Kidney epithelial cell (primary cell): Measurements from ENCODE around the gene GPR35. TPM values are rescaled to one million over a fixed set of nuclear protein-coding genes. Genes with fewer than 3 reads are reported as not detected.

Experiments used
- DNase-seq: peaks from one replicate; pipeline ENCODE4 v3.0.0-alpha.2; 2010; ENCODE audit warnings: low read depth
- H3K27me3 ChIP-seq: 2 replicates; pipeline ENCODE4 v1.6.0; 2011; ENCODE audit warnings: low read length; ENCODE audit not compliant: control insufficient read depth, insufficient read depth
- H3K36me3 ChIP-seq: 2 replicates; pipeline ENCODE4 v1.5.1; 2011; ENCODE audit warnings: low read length; ENCODE audit not compliant: control insufficient read depth, insufficient read depth
- H3K4me3 ChIP-seq: 2 replicates; pipeline ENCODE4 v1.5.1; 2011; ENCODE audit warnings: low read depth, mild to moderate bottlenecking, control low read depth, low read length
- total RNA-seq: library from RNA; depleted of rRNA; stranded (reverse); fragments of >200 nt; gene quantifications from 2 replicates; pipeline ENCODE4 v1.2.3, GENCODE V29; 2015
- TF ChIP-seq, protein P1 (sequence below): IDR thresholded peaks from 2 replicates; pipeline ENCODE4 v1.5.1; 2011; ENCODE audit warnings: mild to moderate bottlenecking, moderate library complexity, low read length, control low read depth, inconsistent platforms; ENCODE audit not compliant: insufficient read depth, poor library complexity, severe bottlenecking

Gene GPR35
- total RNA-seq, 1 donor from 2014 or later = 1.3 TPM

DNA sequence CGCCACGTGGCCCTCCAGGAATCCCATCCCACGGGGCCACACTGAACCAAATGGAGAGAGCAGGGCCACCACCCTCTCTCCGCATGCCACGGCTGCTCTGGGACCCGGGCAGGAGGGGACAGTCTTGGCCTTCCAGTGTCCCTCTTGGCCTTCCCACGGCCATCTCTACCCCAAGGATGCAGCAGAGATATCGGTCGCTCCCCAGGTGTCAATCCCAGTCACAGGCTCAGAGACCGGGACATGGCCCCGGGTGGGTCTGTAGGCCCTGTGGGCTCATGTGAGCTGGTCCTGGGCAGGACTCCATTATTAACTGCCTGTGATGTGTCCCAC, 23.5 kb upstream of the GPR35 start:
- TF ChIP-seq, protein P1, sequence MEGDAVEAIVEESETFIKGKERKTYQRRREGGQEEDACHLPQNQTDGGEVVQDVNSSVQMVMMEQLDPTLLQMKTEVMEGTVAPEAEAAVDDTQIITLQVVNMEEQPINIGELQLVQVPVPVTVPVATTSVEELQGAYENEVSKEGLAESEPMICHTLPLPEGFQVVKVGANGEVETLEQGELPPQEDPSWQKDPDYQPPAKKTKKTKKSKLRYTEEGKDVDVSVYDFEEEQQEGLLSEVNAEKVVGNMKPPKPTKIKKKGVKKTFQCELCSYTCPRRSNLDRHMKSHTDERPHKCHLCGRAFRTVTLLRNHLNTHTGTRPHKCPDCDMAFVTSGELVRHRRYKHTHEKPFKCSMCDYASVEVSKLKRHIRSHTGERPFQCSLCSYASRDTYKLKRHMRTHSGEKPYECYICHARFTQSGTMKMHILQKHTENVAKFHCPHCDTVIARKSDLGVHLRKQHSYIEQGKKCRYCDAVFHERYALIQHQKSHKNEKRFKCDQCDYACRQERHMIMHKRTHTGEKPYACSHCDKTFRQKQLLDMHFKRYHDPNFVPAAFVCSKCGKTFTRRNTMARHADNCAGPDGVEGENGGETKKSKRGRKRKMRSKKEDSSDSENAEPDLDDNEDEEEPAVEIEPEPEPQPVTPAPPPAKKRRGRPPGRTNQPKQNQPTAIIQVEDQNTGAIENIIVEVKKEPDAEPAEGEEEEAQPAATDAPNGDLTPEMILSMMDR = no peak
- DNase-seq = no peak
- Histone ChIP-seq H3K4me3 (no peak overlapping the region), H3K36me3 (no peaks in the 10 kb centered on the region), H3K27me3 (no peaks in the 10 kb centered on the region)

DNA sequence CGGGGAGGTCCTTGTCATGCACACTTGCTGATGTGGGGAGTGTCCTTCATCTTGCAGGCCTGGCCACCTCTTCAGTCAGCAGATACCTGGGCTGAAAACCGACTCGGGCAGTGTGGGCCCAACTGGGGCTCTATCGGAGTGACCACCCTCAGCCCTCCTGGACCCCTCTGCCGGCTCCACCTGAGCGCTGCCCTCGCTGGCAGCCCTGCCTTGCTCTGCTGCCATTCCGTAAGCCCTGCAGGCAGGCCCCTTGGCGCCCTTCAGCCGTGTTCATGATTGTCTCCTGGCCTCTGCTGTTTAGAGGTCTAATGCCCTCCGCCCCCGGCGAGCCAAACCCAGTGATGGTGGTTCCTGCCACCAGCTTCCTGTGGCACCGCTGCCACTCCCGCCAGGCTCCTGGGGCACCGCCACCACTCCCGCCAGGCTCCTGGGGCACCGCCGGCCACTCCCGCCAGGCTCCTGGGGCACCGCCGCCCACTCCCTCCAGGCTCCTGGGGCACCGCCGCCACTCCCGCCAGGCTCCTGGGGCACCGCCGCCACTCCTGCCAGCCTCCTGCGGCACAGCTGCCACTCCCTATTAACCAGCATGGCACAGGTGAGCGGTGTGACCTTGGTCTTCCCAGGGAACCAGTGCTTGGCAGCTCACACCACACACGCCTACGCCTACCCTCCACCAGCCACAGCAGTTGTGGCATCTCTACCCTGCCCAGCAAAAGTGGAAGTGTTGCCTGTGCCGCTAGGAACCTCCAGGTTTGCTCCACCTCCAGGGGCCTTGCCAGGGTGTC, 22.8 kb upstream of the GPR35 start:
- TF ChIP-seq, protein P1 = no peak
- H3K4me3 ChIP-seq = no peak overlapping the region
- DNase-seq = no peak

DNA sequence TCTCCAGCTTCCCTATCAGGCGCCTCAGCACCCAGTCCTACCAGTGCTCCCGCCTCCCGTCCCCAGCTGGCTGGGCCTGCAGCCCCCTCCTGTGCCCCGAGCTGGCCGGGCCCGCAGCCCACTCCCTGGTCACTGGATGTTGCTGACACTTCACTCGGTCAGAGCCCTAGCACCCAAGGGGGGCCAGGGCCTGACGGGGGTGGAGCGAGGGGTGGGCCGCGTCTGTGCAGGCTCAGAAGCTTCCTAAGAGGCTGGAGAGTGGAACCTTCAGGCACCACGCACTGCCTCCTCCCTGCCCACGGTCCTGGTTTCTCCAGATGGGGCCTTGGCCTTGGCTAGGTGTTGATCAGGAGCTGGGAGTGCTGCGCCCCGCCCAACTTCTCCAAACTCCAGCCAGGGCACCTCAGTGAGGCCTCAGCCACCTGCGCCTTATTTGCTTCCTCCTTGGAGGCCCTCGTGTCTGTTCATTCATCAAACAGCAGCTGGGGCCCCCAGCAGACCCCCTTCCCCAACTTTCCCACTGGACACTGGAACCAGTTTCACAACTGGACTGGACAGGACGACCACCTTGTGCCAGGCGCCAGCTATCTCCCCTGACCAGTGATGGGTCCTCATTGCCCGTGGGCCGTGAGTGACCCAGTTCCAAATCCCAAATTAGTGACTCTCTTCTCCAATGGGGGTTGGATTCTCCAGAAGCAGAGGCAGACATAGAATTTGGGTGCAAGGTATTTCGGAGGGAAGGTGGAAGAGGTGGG, 22.0 kb upstream of the GPR35 start:
- no peak for DNase-seq

More for the DNA sequence above, 22.8 kb upstream of the GPR35 start:
- no peaks in the 10 kb centered on the region for H3K27me3 ChIP-seq
- no peaks in the 10 kb centered on the region for H3K36me3 ChIP-seq

DNA sequence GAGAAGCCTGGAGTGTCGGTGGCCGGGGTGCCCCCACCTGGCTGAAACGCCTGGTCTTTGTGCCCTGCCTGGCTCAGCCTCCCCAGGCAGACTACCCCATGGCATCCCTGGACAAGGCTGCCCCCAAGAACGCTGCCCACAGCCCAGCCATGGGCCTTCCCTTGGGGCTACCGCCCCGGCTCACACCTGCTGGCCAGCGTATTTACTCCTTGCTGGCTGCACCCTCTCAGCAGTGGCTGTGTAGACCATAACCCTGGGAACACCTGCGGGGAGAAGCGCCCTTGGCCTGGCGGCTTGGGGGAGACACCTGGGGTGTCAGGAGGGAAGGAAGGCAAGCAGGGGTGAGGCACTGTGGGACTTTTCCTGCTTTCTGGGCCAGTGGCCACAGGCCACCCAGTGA, 21.4 kb upstream of the GPR35 start:
- Histone ChIP-seq H3K27me3 (no peaks in the 10 kb centered on the region), H3K36me3 (no peaks in the 10 kb centered on the region), H3K4me3 (no peak overlapping the region)
- TF ChIP-seq, protein P1 = no peak
- DNase-seq = no peak

More for the DNA sequence above, 22.0 kb upstream of the GPR35 start:
- no peaks in the 10 kb centered on the region for H3K27me3 ChIP-seq
- TF ChIP-seq, protein P1 = no peak
- no peaks in the 10 kb centered on the region for H3K36me3 ChIP-seq
- no peak overlapping the region for H3K4me3 ChIP-seq

DNA sequence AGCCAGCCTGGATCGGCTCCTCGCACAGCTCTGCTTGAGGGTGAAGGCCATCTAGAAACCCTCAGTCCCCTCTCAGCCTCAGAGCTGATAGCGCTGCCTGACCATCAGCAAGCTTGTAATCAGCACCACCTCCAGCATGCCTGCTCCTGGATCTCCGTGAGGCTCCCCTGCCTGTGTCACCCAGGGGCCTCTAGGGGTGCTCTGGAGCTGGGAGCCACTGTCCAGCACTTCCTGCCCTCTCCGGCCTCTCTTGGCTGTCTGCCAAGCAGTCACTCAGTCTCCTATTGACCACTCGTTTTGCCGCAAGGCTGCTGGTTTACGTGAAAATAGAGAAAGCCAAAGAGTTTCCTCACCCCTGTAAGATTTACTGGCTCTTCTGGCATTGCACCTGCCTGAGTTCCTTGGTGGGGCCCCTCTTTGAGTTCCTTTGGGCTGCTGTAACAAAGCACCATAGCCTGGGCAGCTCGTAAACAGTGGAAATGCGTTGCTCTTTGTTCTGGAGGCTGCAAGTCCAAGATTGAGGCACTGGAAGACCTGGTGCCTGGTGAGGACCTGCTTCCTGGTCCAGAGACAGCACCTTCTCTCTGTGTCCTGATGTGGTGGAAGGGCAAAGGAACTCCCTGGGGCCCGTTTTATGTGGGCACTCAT, 20.9 kb upstream of the GPR35 start:
- Histone ChIP-seq H3K27me3 (no peaks in the 10 kb centered on the region), H3K36me3 (no peaks in the 10 kb centered on the region), H3K4me3 (no peak overlapping the region)
- peak; percentile 19 for DNase-seq
- TF ChIP-seq, protein P1 = peak; percentile 82
